K562 (cell line): ENCODE results near the gene DNAJB12. TPM values are rescaled to one million over a fixed set of nuclear protein-coding genes. Genes with fewer than 3 reads are reported as not detected.

Experiments used
- ARID1B ChIP-seq: fragments of 450-650 bp; IDR thresholded peaks from 2 replicates; pipeline ENCODE4 v1.6.1; 2016; ENCODE audit warnings: antibody characterized with exemption, mild to moderate bottlenecking, inconsistent platforms
- ATF2 ChIP-seq: sonication (generic); formaldehyde crosslinking; IDR thresholded peaks from 2 replicates; pipeline ENCODE4 v1.8.1; 2022; ENCODE audit warnings: missing genetic modification reagents
- DEAF1 ChIP-seq: fragments of 450-650 bp; formaldehyde crosslinking; IDR thresholded peaks from 2 replicates; pipeline ENCODE4 v1.4.0; 2020; ENCODE audit warnings: mild to moderate bottlenecking, moderate library complexity
- GTF2A2 ChIP-seq: IDR thresholded peaks from 2 replicates; pipeline ENCODE4 v1.6.1; 2016; ENCODE audit warnings: mild to moderate bottlenecking, missing genetic modification characterization, missing compliant biosample characterization
- ZMIZ1 ChIP-seq, 2 experiments: fragments of 150-350 bp in 1 of 2; IDR thresholded peaks; 2 replicates each; pipeline ENCODE4 v1.6.1; 2012 to 2016; ENCODE audit warnings: low read depth in 2 of 2, low read length in 2 of 2, mild to moderate bottlenecking in 1 of 2, moderate library complexity in 1 of 2
- ZNF551 ChIP-seq: fragments of 250-450 bp; sonication (Bioruptor Pico); IDR thresholded peaks from 2 replicates; pipeline ENCODE4 v1.5.0; 2021; ENCODE audit warnings: mild to moderate bottlenecking, moderate library complexity
- polyA plus RNA-seq, 8 experiments: library from polyadenylated mRNA; depleted of rRNA in 4 of 8; stranded (reverse) in 5 of 8; unstranded in 3 of 8; fragments of >200 nt; fragmentation: Nextera tagmentation in 2 of 8; fragmentation: Illumina TruSeq in 1 of 8; extraction: Ambion mirVana in 2 of 8; extraction: Trizol in 1 of 8; gene quantifications; 2 replicates each; pipeline versions ENCODE4 v1.2.1 to v1.2.3, GENCODE V29; 2011 to 2014; ENCODE audit warnings: inconsistent platforms in 1 of 8, missing spikeins in 1 of 8
- total RNA-seq, 7 experiments: library from RNA; depleted of rRNA in 6 of 7; stranded (reverse); fragments of >200 nt in 6 of 7; fragmentation: Illumina TruSeq in 2 of 7; extraction: Trizol in 2 of 7; gene quantifications; 2 replicates each; pipeline versions ENCODE4 v1.2.1 to v1.2.3, GENCODE V29; 2011 to 2021; ENCODE audit warnings: low replicate concordance in 1 of 7

DNAJB12 gene
- total and polyA plus RNA-seq, 9 of the 15 experiments (the other 6 are each of a cell fraction or from before 2014, with no cell fraction given), result 3.5 to 31.5 (median 20.3) TPM

- TF ChIP-seq GTF2A2 (tag) (no peak), ARID1B (peak; percentile 35; the same call in 1 of the 2 replicates), ATF2 (CRISPR knock-in tag) (no peak), DEAF1 (peak; percentile 96), ZMIZ1 (IDR thresholded peaks at IDR 0.05; ENCODE audit: low read depth in 2 of 2, low read length in 2 of 2) (peak in 1 of 2 experiments; percentile 75; a peak in 2 of 4 replicates), ZNF551 (CRISPR knock-in tag) (no peak)
Measured at GRCh38 chr10:72364239-72364777, 9.6 kb upstream of the DNAJB12 start (continued).
